Activated CD4-positive, alpha-beta T cell treated with anti-CD3 and anti-CD28 coated beads, Interleukin-2, amount 50 U/mL, for 16 hours (primary cell): ENCODE measurements around the gene EYA4.

Experiments used
- DNase-seq: peaks from one replicate; pipeline ENCODE4 v3.0.0-alpha.2; 2020

The EYA4 gene

DNA sequence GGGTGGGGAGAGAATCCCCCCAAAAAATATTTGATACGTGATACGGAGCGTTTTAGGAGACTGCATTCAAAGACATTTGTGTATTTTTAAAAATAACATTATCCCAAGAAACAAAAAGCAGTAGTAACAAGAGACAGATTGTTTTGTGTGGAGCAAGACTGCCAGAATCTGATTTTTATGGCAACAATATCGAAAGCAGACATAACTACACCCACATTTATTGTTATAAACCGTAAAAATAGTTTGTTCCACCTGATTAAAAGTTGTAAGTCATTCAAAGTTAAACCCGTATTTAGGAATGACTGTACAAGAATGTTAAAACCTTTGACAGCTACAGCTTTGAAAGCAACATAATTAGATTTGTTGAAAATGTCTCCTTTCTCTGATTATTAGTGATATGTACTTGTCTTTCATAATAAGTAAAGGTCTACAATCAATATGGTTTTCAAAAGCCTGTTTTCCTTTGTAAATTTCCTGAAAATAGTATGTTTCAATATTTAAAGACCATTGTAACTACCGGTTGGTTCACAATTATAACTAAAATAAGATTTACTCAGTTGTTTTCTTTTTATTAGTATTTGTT lies 2.7 kb downstream of the EYA4 start:
- no peak for DNase-seq

DNA sequence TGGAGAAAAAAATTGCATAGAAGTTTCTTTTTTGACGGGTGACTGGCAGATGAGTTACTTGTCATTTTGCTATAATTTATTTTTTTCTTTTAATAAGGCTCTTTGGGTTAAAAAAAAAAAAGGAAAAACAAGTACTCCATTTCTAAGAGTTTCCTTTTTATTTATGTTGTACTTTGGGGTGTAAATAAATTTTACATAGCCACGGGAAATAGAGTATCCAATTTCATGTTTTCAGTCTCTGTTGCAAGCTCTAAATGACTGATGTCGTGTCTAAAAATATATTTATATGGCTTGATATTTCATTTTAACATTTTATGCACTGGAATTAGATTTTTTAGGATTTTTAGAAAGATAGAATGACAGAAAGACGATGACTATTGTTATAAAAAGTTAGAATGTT lies 3.4 kb downstream of the EYA4 start:
- no peak for DNase-seq

DNA sequence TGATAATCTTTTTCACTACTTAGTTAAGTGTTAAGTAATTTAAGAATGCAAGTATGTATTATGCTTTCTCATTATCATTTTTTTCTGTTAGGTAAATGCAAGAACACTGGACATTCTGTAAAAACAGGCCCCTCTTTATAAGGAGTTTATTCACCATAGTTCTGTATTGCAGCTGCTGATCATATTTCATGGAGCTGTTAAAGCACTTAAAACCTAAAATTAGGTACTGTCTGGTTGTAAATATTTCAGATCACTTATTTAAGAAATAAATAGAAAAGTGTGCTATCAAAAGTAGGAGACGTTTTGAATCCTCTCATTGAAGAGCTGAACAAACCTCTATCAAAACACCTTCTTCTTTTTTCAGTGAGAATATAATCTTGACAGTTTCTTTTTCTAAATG lies 3.9 kb downstream of the EYA4 start:
- DNase-seq: no peak

DNA sequence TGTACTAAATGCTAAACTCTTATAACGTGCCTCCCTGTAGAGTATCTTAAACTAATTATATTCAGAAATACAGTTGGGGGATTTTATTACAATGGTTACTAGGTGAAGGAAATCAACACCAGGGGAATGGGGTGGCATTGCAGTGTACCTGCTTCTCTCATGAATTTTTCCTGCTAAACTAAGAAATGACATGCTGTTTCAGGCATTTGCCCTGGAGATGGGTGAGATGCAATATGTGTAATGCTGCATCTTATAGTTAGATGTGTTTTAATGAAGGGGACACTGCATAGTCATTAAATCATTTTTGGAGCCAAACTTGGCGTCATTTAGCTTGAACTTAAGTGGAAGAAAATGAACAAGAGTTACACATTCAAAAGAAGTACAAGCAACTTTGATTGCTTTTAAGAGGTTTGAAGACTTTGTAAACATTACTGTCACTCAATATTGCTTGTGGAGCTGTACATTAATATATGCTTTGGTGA lies 4.3 kb downstream of the EYA4 start:
- DNase-seq: no peak

DNA sequence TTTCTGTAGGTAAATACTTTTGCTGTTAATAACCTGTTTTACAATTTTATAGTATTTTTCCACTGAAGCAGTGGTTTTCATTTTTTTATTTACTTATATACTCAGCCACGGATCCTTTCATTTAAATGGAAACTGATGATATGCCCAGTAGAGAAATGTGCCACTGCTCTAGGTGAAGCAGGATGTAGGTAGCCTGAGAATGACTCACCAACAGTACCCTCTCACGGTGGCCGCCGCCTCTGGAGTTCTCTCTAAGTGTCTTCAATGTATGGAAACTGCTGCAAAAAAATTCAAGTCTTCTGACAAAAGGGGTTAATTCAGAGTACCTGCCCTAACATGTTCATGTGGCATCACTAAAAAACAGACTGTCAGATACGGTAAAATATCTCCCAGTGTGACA lies 6.4 kb downstream of the EYA4 start:
- DNase-seq: no peak

DNA sequence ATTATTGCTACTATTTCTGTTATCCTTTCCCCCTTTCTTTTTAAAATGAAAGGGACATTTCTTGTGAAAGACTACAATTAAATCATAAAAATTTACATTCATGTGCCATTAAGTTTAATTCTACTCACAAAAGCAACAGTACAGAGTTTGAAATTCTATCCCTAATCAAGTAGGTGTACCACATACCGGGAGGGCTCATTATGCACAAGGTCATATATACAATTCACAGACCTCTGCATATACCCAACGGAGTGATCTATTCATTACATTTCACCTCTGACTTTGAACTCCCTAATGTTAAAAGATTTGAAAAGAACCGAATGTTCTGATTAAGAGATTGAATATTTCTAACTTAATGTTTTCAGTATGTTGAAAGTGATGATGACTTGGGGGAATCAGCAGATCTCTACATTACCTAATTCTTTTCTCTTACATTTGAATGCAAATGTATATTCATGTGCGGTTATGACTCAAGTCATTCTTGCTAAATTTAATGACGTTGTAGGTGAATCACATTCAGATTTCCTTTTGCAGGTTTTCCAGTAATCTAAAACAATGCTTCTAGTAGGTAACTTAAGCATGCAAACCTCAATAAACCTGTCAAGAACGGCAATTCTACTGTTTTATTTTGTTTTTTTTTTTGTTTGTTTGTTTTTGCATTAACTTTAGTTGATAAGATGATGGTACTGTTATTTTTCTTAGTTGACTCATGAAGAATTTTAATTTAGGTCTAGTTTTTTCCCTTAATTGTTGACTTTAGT lies 7.3 kb downstream of the EYA4 start:
- DNase-seq: no peak

DNA sequence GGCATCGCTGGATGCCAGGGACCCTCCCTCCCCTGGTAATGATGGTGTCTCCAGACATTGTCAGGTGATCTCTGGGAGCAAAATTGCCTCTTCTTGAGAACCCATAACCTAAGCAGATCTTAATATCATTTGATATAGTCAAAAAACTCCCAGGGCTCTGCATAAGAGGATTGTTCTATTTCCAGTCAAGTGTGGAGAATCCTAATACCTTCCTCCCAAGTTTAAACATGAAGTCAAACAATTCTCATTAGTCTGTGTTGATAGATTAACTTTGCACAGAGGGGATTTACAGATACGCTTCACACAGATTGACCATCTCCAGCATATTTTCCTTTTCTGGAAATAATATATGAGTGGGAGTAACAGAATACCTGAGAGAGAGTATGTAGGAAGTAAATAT lies 10.5 kb downstream of the EYA4 start:
- no peak for DNase-seq

DNA sequence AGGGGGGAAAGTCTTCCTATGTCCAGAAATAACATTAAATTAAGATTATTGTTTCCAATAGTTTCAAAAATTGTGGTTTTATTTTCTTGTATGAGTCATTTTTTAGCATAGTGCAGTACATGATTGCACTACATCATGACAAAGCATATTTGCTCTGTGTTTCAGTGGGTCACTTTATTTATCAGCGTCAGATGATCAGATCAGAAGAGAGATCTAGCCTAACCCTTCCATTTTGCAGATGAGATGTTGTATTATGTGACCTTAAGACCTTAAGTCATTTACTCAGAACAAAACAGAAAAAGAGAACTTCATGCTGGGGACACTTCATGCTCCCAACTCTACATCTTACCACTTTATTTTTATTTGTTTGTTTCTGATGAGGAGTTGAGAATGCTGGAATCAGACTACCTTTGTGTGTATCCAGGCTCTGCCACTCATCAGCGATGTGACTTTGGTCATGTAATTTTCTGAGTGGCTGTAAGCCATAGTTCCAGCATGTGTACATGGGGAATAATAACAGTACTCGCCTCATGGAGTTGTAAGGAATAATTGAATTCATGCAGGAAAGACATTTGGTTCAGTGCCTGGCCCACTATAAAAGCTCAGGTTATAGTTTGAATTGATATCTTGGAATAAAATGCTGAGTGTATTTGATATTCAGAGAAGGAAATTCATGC lies 13.5 kb downstream of the EYA4 start:
- DNase-seq: no peak

DNA sequence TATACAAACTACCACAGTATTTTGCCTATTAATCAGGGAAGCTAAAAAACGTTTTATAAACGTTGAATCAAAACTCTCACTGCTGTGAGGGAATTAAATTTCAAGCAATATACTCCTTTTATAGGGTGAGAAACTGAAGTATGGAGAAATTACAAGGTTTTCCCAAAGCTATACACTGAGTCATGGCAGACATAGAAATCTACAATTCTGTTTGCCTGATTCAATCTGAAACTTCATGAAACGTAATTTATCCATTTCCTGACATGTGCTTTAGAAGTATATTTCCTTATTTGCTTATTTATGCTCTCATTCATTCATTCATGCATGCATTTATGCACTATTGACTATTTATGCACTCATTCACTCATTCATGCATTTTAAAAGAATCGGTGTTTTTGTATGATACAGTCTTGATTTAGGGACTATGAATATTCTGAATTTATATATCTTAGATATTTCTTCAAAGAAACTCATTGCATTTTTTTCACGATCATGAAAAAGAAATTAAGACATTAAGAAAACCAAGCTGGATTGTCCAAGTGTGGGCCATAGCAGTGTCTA lies 16.5 kb downstream of the EYA4 start:
- DNase-seq: no peak

DNA sequence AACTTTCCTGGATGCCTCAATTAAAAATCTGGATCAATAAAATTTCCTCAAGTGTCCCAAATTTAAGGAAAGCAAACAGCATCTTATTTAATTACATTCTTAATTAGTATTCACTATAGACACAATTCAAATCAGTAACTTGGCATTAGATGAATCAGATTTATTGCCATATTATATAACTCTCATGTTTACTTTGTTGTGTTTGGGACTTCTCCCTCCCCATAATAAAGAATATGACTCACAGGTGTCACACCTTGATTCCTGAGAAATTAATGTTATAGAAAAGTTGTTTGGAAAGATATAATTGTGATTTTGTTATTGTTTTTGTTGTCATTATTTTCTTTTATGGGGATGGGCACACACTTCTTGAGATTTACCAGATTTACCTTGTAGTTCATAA lies 18.4 kb downstream of the EYA4 start:
- DNase-seq: no peak

DNA sequence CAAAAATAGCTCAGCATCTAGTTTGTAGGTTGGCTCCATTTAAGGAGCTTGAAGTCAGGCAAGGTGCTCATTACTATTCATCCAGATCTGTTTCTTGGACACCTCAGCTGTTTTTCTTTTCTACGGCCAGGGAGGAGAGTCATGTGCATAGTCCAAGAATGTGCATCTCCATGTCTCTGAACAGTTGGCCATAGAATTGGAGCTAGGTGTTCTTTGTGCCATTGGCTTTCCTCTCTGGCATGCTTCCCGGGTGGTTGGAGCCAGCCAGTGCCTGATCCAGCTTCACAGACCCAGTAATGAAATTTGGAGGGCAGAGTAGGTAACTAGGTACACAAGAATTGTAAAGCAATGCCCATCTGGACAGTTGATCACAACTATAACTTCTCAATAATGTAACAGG lies 21.6 kb downstream of the EYA4 start:
- no peak for DNase-seq

DNA sequence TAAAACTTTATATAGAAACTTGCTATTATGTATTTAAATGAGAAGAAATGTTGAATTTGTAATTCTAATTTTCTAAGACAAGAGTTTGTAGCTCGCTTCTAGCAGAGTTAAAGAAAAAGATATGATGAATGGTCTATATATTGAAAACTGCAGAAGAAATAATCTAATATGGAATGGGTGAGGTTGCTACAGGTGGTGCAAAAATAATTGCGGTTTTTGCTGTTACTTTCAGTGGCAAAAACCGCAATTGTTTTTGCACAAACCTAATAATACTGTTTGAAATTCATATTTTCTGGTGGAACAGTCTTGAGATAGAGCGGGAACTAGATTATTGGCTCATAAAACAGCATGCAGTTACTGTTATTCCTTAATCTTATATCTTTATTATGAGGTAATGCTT lies 23.9 kb downstream of the EYA4 start:
- no peak for DNase-seq

DNA sequence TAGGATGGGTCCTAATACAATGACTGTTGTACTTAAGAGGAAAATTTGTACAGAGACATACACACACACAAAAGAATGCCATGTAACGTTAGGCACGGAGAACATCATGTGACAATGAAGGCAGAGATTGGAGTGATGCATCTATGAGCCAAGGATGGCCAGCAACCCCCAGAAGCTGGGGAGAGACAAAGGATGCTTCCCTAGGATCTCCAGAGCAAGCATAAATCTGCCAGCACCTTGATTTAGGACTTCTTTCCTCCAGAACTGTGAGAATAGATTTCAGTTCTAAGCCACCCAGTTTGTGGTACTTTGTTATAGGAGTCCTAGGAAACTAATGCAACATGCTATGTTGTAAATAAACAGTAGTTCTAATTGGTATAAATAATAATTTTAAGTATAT lies 25.0 kb downstream of the EYA4 start:
- no peak for DNase-seq

DNA sequence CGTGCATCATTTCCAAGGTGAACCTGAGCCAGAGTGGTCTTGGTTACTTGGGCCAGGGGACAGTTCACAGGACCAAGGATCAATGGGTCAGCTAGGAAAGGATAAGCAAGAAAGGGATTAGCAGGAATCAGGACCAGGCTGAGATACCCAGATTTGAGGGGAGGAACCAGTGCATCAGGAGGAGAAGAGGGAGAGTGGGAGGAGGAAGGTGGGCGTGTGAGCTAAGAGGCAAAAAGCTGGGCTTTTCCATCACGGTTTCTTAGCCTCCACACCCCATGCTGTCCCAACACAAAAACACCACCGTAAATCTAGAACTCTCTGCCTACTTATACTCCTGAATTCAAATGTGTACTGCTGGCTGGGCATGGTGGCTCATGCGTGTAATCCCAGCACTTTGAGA lies 27.5 kb downstream of the EYA4 start:
- no peak for DNase-seq

DNA sequence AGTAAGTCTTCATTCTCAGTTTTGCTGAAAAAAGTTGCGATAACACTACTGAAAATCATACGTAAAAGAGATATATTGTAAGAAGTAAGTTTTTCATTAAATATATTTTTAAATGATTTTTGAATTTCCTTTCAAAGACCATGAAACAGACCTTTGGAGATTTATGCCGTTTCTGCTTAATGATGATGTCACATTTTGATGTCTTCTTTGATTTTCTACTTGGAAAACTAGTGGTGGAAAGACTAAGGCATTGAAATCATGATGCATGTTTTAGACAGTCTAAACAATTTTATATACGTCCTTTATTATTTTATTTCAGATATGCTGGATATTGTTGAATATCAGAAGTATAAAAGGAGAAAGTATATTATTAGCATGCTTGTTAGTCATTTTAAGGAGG lies 33.7 kb downstream of the EYA4 start:
- DNase-seq: no peak

DNA sequence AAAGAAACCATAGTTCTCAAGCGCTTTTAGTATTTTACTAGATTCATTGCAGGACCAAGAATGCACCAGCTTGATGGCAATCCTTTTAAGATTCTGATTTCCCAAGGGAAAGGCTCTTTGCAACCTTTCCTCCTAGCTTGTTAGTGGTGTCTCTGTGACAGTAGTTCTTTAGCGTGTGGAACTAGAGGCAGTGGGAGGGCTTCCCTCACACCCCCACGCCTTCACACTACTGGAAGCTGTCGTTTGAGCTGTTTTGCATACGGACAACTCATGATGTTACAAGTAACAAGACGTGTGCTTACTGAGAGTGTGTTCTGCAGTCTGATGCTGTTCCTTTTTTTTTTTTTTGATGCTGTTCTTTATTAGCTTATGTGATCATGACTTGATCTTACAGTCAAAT lies 34.1 kb downstream of the EYA4 start:
- no peak for DNase-seq

DNA sequence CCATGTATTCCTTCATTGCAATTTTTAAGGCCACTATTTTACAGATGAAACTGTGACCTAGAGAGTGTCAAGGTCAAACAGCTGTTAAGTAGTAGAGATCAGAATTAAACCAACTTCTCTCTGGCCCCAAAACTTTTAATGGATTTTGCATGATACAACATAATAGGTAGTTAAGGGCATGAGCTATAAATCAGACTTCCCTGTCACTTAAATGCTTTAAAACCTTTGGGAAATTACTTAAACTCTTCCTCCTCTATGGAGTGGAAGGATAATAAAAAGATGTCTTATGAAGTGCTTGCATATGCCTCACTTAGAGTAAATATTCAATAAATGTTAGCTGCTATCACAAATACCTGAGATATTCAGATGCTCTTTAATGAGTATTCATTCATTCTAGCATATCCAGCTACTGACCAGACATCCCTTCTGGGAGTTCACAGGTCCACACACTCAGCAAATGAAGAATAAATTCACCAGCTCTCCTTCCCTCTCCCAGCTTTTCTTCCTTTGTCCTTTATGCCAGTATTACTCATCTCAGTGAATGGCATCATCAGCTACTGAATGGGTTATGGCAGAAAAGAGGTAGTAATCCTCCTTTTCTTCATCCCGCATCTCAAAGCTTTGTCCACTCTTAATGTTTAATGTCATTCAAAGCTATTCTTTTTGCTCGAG lies 36.2 kb downstream of the EYA4 start:
- DNase-seq: no peak

DNA sequence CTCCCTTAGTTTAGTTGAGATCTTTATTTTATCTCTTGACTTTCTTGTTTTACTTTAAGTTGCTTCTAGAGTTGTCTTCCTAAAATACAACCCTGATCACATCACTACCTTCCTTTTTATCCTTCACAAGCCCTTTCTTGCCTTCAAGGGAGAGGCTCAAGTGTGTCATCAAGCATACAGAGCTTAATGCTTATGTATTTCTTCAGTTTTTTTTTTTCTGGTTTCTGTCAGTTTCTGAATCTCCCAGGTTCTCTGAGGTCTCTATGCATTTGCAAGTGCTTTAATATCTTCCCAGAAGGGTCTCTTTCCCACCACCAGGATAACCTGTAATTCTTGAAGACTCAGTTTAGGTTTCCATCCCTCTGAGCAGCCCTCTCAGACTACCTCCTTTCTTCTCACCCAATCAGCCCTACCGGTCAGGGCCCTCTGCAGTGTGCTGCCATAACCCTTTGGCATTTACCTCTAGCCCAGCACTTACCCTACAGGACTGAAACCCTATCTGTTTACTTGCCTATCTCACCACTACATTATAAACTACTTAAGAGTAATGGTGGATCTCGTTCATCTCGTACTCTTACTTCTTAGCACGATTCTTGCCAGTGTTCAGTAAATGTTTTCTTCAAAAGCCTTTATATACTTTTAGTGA lies 36.9 kb downstream of the EYA4 start:
- DNase-seq: no peak

DNA sequence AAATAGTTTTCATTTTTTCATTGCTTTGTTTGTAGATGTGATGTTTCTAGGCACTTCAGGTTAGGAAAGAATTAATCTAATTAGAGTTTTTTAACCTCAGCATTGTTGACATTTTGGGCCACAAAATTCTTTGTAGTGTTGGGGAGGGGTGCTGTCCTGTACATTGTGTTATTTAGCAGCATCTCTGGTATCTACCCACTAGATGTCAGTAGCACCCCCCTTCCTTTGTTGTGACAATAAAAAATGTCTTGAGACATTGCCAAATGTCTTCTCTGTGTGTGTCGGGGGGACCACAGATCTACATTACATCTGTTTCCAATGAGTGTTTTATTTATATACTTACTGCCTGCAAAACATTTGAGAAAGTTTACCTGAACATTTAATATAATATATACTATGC lies 45.6 kb downstream of the EYA4 start:
- peak; percentile 1 for DNase-seq

DNA sequence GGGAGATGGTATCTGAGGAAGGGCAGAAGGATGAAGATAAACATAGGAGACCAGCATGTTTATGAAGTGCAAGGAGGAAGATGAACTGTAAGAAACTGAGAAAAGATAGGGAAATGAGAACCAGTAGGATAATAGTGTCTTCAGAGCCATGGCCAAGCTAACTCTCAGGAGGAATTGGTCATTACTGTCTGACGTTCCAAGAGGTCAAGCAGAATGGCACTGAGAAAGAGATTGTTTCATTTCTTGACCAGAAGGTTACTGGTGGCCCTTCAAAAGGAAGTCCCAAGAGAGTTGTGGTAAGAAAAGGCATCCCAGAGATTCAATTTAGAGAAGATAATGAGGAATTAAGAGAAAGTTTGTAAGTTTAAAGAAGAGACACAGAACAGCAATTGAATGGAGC lies 47.5 kb downstream of the EYA4 start:
- no peak for DNase-seq

DNA sequence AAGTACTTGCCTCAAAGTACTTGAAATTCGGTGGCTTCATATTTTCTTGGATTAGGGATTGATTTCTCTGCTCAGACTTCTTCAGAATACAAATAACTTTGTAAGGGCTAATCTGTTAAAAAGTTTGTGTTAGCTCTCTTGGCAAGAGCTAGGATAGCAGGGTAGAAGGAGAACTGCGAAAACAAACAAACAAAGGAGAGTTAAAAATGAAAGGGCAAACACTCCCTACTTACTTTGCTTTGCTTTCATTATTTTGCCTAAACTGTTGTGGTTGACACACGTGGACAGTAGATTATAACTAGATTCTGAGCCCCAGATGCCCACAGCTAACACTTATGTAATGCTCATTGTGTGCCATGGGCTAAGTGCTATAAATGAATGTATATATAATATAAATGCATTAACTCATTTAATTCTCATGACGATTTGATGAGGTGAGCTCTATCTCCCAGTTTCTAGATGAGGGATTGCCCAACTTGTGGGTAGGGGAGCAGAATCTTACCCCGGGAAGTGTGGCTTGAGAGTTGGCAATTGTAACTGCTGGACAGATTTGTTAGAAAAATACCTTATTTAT lies 48.7 kb downstream of the EYA4 start:
- DNase-seq: no peak

DNA sequence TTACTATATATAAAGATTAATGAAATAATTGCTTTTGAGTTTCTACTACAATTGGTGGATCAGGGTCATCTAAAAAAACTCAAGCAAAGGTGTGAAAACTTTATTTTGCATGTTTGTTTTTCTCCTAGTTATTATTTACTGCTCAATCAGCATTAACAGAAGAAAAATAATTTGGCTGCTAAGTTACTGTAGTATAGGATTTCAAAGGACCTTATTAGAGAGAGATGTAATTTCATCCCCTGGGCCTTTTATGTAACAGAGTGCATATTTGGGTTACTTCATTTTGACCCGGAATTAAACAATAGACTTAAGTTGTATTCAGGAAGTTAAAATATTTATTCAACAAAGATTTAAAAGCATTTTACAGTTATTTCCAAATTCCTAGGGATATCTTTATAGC lies 49.8 kb downstream of the EYA4 start:
- DNase-seq: no peak

DNA sequence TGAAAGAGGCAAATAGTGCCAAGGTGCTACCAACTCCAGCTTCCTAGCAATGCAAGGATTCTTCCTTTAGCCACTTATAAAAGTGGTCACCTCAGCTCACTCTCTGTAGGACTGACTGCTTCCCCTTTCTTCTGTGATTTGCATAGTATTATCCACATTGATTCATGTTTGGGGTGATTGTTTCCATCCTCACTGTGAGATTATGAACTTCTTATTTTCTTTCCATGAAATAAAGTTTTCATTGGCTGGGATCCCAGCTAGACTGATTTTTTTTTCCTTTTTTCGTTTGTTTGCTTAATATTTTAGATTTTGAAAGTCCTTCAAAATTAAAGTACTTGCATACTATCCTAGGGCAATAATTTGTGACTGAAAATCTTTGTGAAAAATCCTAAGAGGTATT lies 50.5 kb downstream of the EYA4 start:
- no peak for DNase-seq
